HG03095 (cell line): Measurements from ENCODE around the gene GARNL3.

Experiments used
- ATAC-seq: cut with Tn5 transposase; IDR thresholded peaks from one replicate; pipeline ENCODE4 v1.9.1; 2021; ENCODE audit warnings: moderate library complexity; ENCODE audit not compliant: unreplicated experiment

The GARNL3 gene

DNA sequence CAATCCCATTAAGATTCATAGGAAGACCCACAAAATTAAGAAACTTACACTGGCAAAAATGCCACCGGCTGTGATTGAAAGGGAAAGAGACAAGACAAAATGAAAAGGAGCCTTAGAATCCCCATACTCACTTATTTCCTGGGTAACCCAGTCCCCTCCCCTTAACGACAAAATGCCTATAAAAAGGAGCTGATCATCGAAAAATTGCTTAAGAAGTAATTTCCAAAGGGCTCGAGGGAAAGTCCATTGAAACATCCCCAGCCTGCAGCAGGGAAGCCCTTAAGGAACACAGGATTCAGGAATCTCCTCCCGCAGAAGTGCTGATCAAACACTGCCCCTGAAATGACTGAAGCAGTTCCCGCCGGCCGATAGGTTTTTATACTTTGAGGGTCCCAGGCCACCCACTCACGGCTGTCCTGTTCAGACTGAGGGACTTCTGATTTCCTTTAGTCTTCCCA lies 158.9 kb downstream of the GARNL3 start:
- ATAC-seq: no peak

DNA sequence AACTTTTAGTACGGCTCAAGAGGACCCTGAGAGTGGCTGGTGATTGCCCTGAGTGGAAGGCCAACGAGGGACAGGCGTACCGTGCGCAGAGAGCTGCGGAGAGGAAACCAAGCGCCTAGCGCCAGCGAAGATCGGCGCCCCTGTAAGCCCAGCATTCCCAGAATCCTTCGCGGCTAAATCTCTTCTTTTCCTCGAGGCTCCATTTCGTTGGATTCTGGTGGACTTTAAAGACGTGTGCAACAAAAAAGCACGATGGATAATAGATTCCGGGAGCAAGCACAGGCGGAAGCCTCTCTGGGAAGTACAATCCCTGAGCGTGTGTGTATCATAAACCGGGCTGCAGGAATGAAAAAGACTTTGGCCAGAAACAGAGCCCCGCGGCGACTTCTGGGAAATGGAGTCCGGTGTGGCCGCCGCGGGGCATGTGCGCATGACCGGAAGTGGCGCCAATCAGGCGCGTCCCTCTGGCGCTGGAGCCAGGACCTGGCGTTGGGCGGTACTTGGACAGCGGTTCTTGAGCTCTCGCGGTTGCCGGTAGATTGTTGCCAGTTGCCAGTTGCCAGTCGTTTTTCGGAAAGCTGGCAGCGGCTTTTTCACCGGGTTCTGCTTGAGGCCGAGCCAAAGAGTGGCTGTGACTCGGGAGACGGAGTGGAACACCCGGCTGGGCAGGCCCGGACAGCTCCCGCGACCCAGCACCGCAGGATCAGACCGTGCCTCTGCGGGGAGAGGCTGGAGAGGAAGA lies 159.5 kb downstream of the GARNL3 start, which contains the start of gene ZNF79:
TSS of gene ZNF79 (plus strand) at position 449 of the 742 bp plus-strand sequence. CDS start 406 bp downstream, outside the sequence.
- peak; percentile 75 for ATAC-seq

DNA sequence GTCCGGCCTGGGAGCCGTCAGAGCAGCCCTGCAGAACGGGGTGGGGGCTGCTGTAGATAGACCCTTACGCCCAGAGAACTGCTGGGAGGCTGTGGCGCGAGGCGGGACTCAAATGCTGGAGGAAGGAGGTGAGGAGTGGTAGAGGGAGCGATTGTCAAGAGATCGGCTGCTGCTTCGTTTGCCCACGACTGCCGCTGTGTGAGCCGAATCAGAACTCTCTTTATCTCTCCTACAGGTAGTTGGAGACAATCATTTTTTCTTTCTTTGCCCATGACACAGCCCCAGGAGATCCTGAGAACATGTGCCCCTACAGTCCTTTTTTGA lies 160.1 kb downstream of the GARNL3 start:
- peak; percentile 12 for ATAC-seq

DNA sequence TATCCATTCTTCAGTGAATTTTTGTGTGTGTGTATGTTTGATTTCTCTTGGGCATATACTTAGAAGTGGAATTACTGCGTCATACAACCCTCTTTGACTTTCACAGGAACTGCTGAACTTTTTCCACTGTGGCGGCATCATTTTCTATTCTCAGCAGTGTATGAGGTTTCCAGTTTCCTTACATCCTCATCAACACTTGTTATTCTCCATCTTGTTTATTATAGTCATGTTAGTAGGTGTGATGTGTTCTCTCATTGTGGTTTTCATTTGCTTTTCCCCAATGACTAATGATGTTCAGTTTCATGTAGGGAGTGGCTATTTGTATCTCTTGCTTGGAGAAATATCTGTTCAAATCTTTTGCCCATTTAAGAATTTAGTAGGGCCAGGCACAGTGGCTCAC lies 162.2 kb downstream of the GARNL3 start:
- ATAC-seq: no peak

DNA sequence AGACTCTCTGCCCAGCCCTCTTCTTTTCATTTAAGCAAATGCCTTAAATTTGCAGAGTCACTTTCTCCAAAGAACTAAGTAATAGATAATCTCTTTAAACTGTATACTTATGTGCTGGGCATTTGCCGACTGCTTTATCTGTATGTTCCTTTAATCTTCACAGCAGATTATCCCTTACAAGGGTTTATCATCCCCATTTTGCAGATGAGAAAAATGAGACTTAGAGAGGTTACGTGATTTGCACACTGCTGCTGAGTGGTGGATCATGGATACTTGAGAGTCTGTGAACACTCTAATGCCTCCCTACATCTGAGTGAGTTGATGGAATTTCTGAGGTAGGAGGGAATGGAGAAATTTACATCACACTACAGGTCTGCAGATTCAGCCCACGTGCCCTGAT lies 163.8 kb downstream of the GARNL3 start:
- ATAC-seq: no peak

DNA sequence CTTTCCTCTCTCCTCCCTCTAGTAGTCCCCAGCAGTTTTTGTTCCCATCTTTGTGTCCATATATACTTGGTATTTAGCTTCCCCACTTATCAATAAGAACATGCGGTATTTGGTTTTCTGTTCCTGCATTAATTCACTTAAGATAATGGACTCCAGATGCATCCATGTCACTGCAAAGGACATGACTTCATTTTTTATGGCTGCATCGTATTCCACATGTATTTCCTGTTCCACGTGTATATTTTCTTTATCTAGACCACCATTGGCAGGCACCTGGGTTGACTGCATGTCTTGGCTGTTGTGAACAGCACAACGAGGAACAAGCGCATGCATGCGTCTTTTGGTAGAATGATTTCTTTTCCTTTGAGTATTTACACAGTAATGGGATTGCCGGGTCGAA lies 165.8 kb downstream of the GARNL3 start:
- ATAC-seq: no peak

DNA sequence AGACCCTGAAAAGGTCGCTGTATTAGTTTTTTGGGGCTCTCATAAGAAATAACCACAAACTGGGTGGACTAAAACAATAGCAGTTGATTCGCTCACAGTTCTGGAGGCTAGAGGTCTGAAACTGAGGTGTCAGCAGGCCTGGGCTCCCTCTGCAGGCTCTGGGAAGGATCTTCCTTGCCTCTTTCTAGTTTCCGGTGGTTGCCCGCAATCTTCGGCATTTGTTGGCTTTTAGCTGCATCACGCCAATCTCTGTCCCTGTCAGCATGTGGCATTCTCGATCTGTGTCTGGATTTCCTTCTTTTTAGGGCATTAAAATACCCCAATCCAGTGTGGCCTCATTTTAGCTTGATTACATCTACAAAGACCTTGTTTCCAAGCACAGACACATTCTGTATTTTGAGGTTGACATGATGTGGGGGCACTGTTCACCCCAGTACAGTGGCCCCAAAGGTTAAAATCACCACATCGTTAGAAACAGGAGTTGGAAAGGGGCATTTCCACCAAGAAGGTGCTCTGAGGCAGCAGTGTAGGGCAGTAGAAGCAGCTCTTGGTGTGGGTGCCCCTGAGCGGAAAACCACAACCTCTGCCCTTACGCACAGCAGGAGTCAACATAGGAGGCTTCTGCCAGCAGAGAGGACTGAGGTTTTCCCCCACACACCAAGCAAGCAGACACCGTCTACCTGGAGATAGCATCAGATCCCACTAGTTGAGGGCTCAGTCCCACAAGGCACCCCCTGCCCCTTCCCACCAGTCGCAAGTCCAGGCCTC lies 173.1 kb downstream of the GARNL3 start:
- no peak for ATAC-seq

DNA sequence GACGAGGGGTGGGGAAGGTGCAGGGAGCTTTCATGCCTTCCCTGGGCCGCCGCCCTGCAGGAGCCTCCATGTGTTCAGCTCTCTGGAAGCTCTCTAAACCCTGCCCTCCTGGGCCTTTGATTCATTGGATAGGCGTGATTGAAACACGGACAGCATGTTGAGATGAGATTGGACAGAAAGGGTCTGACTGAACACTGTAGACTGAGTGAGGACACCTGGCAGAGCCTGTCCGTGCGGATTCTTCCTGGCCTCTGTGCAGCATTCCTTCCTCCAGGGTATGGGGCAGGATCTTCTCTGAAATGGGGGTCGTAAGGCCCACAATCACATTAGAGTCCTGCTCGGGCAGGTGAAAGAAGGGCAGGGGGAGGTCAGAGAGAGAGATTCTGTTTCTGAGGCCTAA lies 173.8 kb downstream of the GARNL3 start:
- no peak for ATAC-seq
